HG03460 (cell line): Measurements from ENCODE around the gene RFNG.

Experiments
- ATAC-seq: cut with Tn5 transposase; IDR thresholded peaks from one replicate; pipeline ENCODE4 v1.9.1; 2021; ENCODE audit not compliant: unreplicated experiment

RFNG gene

DNA sequence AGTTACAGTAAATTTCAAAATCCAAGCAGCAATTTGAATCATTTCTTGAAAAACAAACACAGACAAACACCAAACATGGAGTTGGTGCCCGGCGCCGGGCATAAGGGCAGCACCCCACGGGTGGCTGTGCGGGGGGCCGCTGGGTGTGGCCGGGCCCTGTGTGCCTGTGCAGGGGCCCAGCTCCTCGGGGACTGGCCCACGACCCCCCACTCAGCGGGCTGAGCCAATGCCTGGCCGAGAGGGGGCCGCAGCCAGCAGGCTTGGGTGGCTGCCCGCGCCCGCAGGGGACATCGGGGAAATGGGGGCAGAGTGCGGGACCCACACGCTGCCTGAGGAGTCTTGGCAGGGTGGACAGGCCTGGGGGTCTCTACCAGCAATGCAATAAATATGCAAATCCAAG lies 26.8 kb upstream of the RFNG start:
- ATAC-seq: no peak

DNA sequence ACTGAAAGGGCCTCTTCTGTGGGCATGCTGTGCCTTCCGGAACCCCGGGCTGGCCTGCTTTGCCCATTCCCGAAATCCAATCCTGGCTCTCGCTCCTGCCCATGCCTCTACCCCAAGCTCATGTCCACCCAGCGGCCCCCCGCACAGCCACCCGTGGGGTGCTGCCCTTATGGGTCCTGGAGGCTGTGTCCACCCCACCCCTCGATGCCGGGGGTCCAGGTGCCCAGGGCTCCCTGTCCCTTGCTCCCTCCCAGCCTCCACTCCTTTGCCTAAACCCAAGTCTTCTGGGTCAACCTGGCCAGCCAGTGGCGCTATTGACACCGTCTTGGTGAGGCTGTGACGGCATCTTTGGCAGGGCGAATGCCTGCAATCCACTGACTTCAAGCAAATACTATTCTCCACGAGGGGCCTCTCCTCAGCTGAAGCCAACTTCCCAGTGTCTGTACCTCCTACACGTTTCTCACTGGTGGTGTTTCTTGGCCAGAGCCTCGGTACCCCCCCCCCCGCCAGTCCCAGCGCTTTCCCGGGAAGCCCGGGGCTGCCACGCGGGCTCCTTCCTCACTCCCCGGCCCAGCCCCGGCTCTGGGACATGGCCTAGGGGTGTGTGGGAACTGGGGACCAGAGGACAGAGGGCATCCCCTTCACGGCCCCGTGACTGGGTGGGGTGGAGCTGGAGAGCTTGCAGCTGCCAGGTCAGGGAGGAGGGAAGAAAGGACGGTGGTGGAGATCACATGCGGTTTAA lies 26.2 kb upstream of the RFNG start:
- ATAC-seq: no peak

DNA sequence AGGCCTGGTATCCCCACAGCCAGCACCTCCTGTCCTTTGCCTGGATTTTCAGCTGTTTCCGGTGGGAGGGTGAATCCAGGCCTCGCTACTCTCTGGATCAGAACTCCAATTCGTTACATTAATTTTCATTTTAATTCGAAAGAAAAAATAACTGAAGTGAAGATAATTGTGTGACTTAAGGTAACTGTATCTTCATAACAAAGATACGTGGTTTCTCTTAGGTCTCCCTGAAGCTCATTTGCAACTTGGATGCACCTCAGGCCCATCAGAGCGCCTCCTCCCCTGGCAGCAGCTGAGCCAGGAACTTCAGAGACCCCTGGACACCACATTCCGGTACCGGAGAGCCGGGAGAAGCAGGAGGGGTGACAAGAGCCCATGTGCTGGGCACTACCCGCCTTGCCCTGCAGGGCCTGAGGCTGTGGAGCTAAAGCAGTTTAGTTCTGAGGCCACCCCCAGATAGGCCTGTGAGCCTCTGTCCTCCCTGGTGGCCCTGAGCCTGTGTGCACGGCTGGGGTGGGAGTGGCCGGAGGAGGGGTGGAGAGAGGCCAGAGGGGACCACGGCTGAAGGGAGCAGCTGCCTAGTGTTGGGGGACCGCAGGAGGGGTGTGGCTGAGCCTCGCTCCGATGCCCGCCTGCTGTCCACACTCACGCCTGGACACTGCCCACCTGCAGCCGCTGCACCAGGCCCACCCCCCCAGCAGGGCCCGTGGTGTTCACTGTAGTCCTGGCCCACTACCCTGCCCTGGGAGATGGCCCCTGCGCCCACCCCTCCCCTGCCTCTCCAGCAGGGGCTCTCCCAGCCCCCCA lies 25.4 kb upstream of the RFNG start:
- no peak for ATAC-seq

DNA sequence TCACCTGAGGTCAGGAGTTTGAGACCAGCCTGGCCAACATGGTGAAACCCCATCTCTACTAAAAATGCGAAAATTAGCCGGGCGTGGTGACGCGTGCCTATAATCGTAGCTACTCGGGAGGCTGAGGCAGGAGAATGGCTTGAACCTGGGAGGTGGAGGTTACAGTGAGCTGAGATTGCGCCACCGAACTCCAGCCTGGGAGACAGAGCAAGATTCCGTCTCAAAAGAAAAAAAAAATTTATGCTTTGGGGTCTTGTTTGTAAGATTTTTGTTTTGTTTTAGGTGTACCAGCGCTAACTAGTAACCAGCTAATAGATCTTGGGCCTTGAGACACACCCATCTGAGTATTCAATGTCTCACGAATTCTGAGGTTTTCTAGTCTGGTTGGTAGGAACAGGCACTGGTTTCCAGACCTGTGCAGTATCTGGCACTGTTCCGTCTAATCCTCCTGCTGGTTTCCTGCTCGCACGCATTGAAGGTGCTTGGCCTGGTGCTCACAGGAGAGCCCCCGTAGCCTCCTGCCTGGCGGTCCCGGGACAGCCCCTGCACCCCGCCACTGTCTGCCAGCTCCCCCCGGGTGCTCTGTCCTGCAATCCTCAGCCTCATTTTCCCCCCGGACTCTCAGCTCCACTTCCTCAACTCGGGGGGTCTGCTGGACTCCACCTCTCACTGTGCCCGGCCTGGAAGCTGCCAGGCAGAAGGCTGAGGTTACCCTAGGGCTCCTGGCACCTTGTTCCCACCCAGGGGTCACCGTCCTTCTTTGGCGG lies 24.6 kb upstream of the RFNG start:
- ATAC-seq: no peak

DNA sequence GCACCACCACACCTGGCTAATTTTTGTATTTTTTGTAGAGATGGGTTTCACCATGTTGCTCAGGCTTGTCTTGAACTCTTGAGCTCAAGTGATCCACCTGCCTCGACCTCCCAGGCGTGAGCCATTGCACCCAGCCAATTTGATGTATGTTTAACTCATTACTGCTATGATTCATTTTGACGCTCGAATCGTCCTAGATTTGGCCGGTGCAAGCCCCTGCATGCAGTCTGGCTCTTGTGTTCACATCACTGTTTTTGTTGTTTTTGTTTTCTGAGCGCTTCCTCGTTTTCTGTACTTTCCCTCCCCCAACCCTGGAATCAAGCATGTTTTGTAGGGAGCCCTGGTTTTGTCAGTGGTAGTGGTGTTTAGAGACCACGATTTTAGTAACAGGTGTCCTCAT lies 21.8 kb upstream of the RFNG start:
- ATAC-seq: no peak

DNA sequence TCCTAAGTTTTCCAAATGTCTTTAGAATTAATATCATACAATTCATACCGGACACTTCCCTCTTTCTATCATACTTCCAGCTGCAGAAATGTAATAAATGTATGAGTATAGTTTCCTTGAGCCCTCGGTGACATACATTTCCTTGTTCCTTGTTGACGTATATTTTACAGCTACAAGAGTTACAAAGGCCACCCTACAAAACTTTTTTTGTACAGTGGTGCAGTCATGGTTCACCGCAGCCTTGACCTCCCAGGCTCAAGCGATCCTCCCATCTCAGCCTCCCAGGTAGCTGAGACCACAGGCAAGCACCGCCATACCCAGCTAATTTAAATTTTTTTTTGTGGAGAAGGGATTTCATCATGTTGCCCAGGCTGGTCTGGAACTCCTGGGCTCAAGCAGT lies 21.2 kb upstream of the RFNG start:
- no peak for ATAC-seq

DNA sequence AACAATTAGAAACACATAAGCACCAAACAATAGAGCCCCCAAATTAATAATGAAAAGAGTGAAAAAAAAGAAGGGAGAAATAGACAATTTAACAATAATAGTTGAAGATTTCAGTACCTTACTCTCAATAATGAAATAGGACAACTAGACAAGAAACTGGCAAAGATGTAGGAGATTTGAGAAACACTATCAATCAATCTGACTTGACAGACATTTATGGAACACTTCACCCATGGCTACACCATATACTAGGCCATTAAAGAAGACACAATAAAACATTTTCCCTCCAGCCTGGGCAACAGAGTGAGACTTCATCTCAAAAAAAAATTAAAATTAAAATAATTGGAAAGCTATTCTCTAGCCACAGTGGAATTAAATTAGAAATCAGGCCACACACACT lies 19.0 kb upstream of the RFNG start:
- no peak for ATAC-seq

DNA sequence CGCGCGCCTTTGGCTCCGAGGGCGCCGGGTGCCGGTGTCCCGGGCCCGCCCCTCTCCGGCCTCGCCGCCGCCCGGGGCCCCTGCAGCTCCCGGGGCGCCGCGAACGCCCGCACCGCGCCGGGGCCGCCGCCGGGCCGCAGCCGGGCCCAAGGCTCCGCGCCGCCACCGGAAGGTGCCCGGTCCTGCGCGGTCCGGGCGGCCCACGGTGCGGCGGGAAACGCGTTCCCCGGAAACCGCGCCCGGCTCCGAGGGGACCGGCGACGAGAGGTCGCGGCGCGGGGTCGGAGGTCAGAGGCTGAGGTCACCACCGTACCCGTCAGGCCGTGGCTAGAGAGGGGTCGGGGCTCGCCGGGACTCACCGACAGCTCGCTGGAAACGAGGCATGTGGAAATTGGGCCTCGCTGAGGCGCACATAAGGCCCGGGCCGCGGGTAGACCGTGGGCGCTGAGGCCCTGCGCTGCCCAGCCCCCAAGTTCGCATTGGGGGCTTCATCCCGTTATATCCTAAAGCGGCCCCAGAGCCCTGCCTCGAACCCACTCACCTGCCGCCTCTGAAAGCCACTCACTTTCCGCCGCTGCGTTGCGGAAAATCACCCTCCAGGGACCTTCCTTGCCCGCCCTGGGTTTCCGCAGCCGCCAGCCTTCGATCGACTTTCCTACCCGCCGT lies 14.2 kb upstream of the RFNG start, which contains the start of gene DUS1L:
DUS1L (minus strand) TSS at position 167 of the 666 bp plus-strand sequence. CDS start 745 bp downstream, outside the sequence.
- ATAC-seq: peak; percentile 52

DNA sequence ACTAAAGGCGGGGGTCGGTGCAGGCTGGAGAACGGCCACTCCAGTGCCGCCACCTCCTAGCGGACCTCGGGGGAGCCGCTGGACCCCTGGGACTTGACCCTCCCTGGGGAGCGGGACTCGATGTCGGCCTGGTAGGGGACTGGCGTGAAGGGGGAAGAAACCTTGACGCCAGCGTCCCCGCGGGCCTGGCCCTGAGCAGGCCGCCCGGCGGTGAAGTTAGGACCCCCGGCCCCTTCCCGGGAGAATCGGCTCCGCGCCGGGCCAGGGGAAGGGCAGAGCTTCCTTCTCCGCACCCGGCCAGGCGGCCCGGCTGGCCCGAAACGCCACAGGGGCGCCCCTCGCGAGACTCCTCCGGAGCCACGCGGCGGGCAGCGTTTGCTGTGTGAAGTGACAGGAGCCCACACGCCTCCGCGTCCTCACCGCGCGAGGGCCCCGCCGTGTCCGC lies 13.6 kb upstream of the RFNG start:
- ATAC-seq: peak; percentile 18

DNA sequence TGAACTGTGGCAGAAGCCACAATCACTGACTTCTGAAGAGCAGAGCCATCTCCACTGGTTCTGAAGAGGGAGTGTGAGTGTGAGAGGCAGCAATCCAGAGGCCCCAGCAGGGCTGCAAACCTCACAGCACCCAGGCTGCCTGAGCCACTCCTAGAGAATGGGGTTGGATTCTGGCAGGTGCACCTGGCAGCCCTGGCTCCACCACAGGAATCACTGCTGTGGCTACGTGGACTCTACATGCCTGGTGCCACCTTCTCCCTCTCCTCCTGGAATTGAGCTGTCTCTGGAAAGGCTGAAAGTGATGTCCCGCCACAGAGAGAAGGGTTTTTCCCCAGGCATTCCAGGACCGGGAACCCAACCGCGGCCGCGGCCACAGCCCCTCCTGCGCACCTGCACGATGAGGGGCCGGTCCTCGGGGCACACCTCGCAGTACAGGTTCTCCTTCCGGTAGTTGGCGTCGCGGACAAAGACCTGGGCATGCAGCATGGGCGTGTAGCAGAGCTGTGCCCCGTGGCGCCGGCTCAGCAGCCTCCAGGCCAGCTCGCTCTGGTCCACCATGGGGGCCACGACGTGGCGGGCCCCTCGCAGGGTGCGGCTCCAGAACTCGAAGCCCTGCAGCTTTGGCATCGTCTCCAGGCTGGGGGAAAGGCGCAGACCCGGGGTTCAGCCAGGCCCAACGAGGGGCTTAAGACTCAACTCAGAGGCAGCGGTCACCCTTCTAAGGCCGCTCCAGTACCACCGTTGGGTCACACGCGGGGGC lies 13.0 kb upstream of the RFNG start:
- no peak for ATAC-seq

DNA sequence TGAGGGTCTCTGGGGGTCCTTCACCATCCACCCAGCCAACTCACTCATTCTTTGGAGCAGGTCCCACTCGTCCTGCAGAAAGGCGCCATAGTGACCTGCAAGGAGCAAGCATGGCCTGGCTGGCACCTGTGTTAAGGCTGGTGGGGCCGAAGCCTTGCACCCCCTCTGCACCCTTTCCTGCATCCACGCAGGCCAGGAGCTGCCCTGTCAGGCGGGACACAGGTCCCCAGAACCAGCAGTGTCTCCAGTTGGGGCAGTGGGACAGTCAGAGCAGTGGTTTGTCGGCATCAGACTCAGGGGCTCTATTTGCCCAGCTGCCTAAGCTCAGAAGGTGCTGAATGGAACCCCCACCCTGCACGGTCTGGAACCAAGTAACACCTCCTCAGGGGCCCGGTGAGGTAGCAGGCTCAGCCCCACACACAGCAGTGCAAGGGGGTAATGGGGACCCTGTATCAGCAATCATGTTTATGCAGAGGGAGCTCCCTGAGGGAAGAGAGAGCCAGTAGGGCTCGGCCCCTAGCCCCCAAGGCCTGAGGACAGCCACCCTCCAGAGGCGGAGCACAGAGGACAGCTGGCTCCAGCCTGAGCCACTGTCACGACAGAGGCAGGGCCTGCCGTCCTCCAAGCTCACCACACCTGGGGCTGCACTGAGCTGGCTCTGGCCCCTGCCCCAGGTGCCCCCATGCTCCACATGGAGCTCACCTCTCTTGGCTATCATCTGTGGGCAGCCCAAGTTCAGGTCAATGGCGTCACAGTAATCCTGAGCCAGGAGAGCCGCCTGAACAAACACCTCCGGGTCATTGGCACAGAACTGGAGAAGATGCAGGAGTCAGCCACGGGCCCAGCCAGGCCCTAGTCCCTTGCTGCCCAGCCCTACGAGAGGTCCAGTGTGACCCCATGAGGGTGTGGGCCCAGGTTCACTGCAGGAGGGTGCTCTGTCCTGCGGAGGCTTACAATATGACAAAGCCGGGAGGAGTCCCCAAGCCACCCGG lies 12.1 kb upstream of the RFNG start:
- ATAC-seq: no peak

DNA sequence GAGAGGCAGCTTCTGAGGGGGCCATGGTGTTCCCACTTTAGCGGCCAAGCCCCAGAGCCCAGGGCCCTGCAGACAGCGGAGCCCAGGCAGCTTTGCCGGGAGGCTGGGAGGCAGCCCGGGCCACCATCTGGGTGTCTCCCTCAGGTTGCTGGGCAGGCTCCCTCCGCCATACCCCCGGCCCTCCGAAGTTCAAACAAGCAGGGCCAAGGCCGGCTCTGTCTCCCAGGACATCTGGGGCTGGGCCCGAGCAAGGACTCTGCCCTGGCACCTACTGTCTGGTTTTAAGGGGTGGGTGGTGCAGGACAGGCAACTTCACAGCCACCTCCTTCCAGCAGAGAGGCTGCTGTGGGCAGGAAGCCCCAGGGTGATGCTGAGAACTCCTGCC lies 11.4 kb upstream of the RFNG start:
- ATAC-seq: no peak

DNA sequence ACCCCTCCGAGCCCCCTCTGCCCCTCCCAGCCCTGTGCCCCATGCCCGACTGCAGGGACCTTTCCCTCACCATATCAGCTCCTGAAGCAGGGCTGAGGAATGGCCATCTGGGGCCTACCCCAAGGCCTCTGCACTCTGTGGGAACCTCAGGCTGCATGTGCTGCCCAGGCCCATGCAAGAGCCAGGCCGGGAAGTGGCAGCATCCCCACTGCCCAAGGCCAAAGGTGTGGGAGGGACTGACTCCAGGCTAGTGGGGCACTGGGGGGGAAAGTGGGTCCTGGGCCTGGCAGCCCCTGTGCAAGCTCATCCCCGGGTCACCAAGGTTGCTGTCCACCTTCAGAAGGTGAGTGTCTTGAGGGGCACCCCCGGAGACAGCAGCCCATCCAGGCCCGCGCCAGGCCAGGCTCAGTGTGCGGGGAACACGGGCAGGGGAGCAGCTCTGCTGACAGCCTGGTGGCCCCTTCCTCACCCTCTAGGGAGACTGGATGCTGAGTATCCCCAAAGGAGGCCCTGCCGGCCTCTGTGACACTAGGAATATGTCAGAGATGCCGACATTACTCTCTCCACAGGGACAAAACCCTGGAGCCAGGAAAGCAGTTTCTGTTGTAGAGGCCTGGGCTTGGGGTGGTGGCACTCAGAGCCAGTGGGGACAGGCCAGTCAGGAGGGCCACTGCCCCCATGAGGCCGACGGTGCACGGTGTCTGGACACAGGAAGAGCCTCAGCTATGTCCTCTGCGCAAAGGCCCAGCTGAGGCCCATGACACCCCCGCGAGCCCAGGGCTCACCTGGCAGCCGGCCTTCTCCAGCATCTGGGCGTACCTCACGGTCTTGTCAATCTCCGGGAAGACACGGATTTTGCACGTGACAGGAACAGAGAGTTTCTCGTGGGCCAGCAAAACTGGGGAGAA lies 10.7 kb upstream of the RFNG start:
- no peak for ATAC-seq

DNA sequence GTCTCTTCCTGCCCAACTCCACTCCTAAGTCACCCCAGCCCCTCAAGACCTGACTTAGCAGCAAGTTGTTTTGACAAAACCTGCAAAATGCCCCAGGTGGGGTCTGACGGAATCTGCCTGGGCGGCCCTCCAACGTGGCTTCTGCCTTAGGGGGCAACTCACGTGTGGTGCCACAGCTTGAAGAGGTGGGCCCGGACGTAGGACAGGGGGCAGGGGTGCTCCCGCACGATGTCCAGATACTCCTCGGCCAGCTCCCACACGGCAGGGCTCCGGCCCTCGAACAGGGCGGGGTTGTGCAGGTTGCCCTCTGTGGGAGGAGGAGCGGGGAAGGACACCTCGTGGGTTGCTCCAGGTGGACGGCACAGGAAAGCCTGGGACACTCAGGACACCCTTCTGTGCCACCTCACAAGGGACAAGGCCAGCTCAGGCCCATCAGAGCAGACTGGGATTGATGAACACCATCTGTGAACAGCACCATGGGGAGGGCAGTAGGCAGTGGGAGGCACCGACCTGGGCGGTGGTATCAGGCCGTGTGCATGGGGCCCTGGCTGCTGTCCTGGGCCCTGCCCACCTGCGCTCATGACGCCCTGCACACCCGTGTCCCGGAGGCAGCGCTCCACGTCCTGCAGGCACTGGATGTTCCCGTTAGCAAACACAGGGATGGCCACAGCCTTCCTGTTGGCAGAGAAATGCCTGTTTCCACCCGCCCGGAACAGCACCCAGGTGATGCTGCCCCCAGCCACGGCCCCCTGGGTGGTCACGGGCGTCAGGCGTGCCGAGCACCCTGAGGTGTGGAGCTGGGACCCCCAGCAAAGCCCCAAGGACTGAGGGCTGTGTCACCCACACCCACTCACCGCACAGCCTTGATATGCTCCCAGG lies 9.7 kb upstream of the RFNG start:
- no peak for ATAC-seq

DNA sequence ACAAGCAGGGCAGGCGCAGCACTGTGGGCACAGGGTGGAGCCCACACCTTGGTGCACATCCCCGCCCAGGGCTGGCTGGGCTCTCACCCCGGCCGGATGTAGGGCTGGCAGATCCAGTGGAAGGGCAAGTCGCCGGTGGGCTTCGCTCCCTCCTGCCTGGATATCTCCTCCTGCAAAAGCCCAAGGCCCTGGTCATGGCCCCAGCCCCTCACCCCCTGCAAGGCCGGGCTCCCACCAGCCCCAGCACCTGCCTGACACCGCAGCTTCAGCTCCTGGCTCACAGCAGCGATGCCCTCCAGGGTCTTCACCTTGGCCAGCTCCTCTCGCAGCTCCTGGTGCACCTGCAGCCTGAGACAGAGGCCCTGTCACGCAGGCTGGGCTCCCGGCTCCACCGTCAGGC lies 9.0 kb upstream of the RFNG start:
- no peak for ATAC-seq

DNA sequence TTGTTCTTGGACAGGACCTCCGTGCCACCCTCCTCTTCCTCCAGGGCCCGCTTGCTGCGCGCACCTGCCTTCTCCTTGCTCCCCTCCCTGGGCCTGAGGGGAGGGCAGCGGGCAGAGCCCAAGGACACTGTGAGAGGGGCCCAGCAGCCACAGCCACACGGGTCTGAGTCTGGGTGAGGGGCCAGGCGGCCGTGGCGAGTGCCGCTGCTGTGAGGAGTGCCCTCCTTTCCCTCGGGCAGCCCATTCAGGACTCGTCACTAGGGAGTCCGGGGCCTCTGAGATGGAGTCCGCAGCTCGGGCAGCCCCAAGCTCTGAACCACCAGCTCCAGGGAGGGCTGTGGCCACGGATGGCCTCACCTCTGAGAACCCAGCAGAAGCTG lies 8.4 kb upstream of the RFNG start:
- no peak for ATAC-seq
